ENCODE measurements around the gene JMY.

Gene JMY

GRCh38 chr5:79330071-79330470, 94.1 kb downstream of the JMY start:
- Histone ChIP-seq H3K4me3 (ENCODE audit: low read length in 2 of 2) (no peak overlapping the region), H3K27ac (ENCODE audit: low read depth in 2 of 2, low read length in 2 of 2) (no peak overlapping the region), H3K9me3 (ENCODE audit: control insufficient read depth in 2 of 2, low read length in 2 of 2) (no peaks in the 10 kb centered on the region), H3K4me1 (ENCODE audit: control insufficient read depth in 2 of 2, insufficient read depth in 2 of 2, low read length in 2 of 2) (no peaks in the 10 kb centered on the region), H3K27me3 (ENCODE audit: control insufficient read depth in 2 of 2, insufficient read depth in 2 of 2, low read length in 2 of 2) (no peaks in the 10 kb centered on the region), H3K36me3 (ENCODE audit: control insufficient read depth in 2 of 2, insufficient read depth in 2 of 2, low read length in 2 of 2) (no peaks in the 10 kb centered on the region), H3K9ac (ENCODE audit: low read depth in 1 of 2, low read length in 2 of 2) (no peak overlapping the region)

DNA sequence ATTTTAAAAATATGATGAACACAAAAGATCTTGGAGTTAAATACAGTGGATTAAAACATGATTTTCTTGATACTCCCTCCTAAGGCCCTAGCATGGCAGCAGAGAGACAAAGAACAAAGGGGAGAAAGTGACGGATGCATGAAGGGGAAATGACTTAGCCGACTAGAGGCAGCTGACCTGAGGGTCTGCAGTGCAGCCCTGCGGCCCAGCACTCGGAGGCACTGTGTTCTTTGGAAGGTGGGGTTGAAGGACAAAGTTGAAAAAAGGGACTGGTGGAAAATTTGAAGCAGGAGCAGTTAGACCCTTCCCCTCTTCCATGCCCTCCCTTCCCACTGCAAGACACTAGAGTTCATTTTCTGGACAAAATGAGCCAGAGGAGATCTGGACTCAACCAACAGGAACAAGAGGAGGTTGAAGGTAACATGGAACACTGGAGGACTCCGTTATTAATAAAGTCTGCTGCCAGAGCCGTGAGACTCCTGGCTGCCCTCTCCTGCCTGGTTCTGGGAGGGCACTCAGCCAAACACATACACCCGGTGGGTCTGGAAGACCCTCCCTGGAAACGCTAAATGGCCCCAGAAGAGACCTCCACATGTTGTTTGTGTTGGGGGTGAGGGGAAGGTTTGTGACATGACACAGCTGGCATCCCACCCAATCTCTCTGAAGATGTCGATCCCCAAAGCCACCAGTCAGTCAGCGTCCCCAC, 98.1 kb downstream of the JMY start:
- H3K27ac ChIP-seq (ENCODE audit: low read depth in 2 of 2, low read length in 2 of 2) = no peak overlapping the region
- H3K27me3 ChIP-seq (ENCODE audit: control insufficient read depth in 2 of 2, insufficient read depth in 2 of 2, low read length in 2 of 2) = no peaks in the 10 kb centered on the region
- no peak overlapping the region for H3K4me3 ChIP-seq (ENCODE audit: low read length in 2 of 2)
- no peaks in the 10 kb centered on the region for H3K36me3 ChIP-seq (ENCODE audit: control insufficient read depth in 2 of 2, insufficient read depth in 2 of 2, low read length in 2 of 2)
- no peaks in the 10 kb centered on the region for H3K4me1 ChIP-seq (ENCODE audit: control insufficient read depth in 2 of 2, insufficient read depth in 2 of 2, low read length in 2 of 2)
- H3K9me3 ChIP-seq (ENCODE audit: control insufficient read depth in 2 of 2, low read length in 2 of 2) = no peaks in the 10 kb centered on the region
- no peak overlapping the region for H3K9ac ChIP-seq (ENCODE audit: low read depth in 1 of 2, low read length in 2 of 2)

- H3K9ac ChIP-seq (ENCODE audit: low read depth in 1 of 2, low read length in 2 of 2) = no peak overlapping the region
- H3K4me1 ChIP-seq (ENCODE audit: control insufficient read depth in 2 of 2, insufficient read depth in 2 of 2, low read length in 2 of 2) = no peaks in the 10 kb centered on the region
- no peaks in the 10 kb centered on the region for H3K36me3 ChIP-seq (ENCODE audit: control insufficient read depth in 2 of 2, insufficient read depth in 2 of 2, low read length in 2 of 2)
- H3K4me3 ChIP-seq (ENCODE audit: low read length in 2 of 2) = no peak overlapping the region
- H3K9me3 ChIP-seq (ENCODE audit: control insufficient read depth in 2 of 2, low read length in 2 of 2) = no peaks in the 10 kb centered on the region
- no peaks in the 10 kb centered on the region for H3K27me3 ChIP-seq (ENCODE audit: control insufficient read depth in 2 of 2, insufficient read depth in 2 of 2, low read length in 2 of 2)
- no peak overlapping the region for H3K27ac ChIP-seq (ENCODE audit: low read depth in 2 of 2, low read length in 2 of 2)
Measured at GRCh38 chr5:79346420-79346824, 110.5 kb downstream of the JMY start.

DNA sequence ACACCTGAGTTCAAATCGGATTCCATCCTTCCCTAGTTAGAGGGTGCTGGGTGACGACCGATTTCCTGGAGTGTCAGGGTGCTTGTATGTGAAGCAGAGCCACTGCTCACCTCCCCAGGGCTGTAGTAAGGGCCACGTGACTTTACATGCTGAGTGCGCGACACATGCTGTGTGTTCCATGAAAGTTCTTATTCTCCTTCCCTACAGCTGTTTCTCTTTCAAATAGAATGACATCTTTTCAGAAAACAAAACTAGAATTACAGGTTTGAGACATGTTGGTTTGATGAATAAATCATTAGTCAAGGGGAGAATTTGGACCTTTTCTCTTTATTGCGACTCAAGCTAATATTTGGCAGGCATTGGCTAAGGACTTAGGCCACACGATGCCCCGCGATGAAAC, 113.1 kb downstream of the JMY start:
- no peak overlapping the region for H3K9ac ChIP-seq (ENCODE audit: low read depth in 1 of 2, low read length in 2 of 2)
- no peaks in the 10 kb centered on the region for H3K36me3 ChIP-seq (ENCODE audit: control insufficient read depth in 2 of 2, insufficient read depth in 2 of 2, low read length in 2 of 2)
- H3K9me3 ChIP-seq (ENCODE audit: control insufficient read depth in 2 of 2, low read length in 2 of 2) = no peaks in the 10 kb centered on the region
- H3K27me3 ChIP-seq (ENCODE audit: control insufficient read depth in 2 of 2, insufficient read depth in 2 of 2, low read length in 2 of 2) = no peaks in the 10 kb centered on the region
- H3K4me3 ChIP-seq (ENCODE audit: low read length in 2 of 2) = no peak overlapping the region
- no peak overlapping the region for H3K27ac ChIP-seq (ENCODE audit: low read depth in 2 of 2, low read length in 2 of 2)
- H3K4me1 ChIP-seq (ENCODE audit: control insufficient read depth in 2 of 2, insufficient read depth in 2 of 2, low read length in 2 of 2) = no peaks in the 10 kb centered on the region

DNA sequence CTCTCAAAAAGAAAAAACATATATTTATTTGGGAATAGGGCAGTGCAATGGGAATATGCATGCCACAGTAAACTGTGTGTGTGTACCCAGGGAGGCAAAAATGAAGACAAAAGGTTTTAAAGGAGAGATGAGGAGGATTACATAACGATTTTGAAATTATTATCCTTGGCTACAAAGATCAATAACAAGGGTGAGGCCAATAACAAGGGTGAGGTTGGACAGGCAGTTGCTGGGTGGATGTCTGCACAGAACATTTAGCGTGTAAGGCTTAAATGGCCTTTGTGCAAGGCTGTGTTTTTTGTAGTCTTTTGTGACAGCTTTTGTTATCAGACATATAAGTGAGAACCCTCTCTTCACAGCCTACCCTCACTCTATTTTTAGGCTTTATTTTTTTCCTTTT, 114.0 kb downstream of the JMY start:
- H3K36me3 ChIP-seq (ENCODE audit: control insufficient read depth in 2 of 2, insufficient read depth in 2 of 2, low read length in 2 of 2) = no peaks in the 10 kb centered on the region
- no peak overlapping the region for H3K27ac ChIP-seq (ENCODE audit: low read depth in 2 of 2, low read length in 2 of 2)
- no peaks in the 10 kb centered on the region for H3K27me3 ChIP-seq (ENCODE audit: control insufficient read depth in 2 of 2, insufficient read depth in 2 of 2, low read length in 2 of 2)
- no peaks in the 10 kb centered on the region for H3K9me3 ChIP-seq (ENCODE audit: control insufficient read depth in 2 of 2, low read length in 2 of 2)
- no peaks in the 10 kb centered on the region for H3K4me1 ChIP-seq (ENCODE audit: control insufficient read depth in 2 of 2, insufficient read depth in 2 of 2, low read length in 2 of 2)
- no peak overlapping the region for H3K4me3 ChIP-seq (ENCODE audit: low read length in 2 of 2)
- H3K9ac ChIP-seq (ENCODE audit: low read depth in 1 of 2, low read length in 2 of 2) = no peak overlapping the region

GRCh38 chr5:79357398-79357797, 121.5 kb downstream of the JMY start:
- Histone ChIP-seq H3K27me3 (ENCODE audit: control insufficient read depth in 2 of 2, insufficient read depth in 2 of 2, low read length in 2 of 2) (no peaks in the 10 kb centered on the region), H3K9ac (ENCODE audit: low read depth in 1 of 2, low read length in 2 of 2) (no peak overlapping the region), H3K9me3 (ENCODE audit: control insufficient read depth in 2 of 2, low read length in 2 of 2) (no peaks in the 10 kb centered on the region), H3K4me3 (ENCODE audit: low read length in 2 of 2) (no peak overlapping the region), H3K4me1 (ENCODE audit: control insufficient read depth in 2 of 2, insufficient read depth in 2 of 2, low read length in 2 of 2) (no peaks in the 10 kb centered on the region), H3K27ac (ENCODE audit: low read depth in 2 of 2, low read length in 2 of 2) (no peak overlapping the region), H3K36me3 (ENCODE audit: control insufficient read depth in 2 of 2, insufficient read depth in 2 of 2, low read length in 2 of 2) (no peaks in the 10 kb centered on the region)

Data from mucosa of rectum (tissue), 2 donors.